GOT3 (cell line): ENCODE data around the gene GSG1L2.

Source experiments
- DNase-seq: peaks from one replicate; lab custom pipeline; 2025; ENCODE audit warnings: mixed read lengths; lab: John Stamatoyannopoulos, UW

GSG1L2 gene

GRCh38 chr17:9824797-9825338, 3.0 kb upstream of the GSG1L2 start:
- DNase-seq, result no peak

- DNase-seq, result no peak
Measured at GRCh38 chr17:9824094-9824493, 2.2 kb upstream of the GSG1L2 start.

- DNase-seq, result no peak
Measured at GRCh38 chr17:9820448-9820847, 1.4 kb downstream of the GSG1L2 start.

- no peak for DNase-seq
Measured at GRCh38 chr17:9818760-9819159, 3.1 kb downstream of the GSG1L2 start.

GRCh38 chr17:9817086-9817485, 4.8 kb downstream of the GSG1L2 start:
- no peak for DNase-seq

DNA sequence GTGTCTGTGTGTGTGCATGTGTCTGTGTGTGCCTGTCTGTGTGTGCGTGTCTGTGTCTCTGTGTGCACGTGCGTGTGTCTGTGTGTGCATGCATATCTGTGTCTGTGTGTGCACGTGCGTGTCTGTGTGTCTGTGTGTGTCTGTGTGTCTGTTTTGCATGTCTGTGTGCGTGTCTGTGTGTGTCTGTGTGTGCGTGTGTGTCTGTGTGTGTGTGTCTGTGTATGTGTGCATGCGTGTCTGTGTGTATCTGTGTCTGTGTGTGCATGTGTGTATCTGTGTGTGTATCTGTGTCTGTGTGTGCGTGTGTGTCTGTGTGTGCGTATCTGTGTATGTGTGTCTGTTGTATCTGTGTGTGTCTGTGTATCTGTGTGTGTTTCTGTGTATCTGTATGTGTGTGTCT, 5.4 kb downstream of the GSG1L2 start:
- no peak for DNase-seq

DNA sequence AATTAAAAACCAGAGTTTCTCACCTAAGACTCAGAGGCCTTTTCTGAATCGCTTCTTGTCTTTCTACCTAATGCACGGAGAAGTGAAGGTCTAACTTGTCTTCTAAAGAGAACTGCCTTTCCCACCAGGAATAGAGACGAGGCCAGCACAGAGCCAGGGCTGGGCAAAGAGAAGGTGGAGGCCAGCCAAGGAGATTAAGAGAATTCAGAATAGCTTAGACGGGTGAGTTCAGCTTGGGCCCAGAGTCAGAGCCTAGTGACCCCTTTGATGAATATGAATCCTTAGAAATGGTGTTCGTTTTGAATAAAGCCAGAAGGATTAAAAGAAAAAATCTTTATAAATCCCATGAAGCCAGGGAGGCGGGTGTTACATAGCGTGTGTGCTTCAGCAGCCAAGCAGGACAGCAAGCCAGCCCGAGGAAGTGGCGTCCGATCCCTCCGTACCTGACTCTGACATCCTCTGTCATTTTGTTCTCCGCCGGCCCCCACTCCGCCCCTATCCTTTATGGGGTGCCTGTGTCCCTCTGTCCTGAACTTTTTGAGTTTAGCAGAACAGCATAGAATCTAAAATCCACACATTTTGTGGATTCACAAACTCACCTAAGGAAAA, 7.4 kb downstream of the GSG1L2 start:
- no peak for DNase-seq

DNA sequence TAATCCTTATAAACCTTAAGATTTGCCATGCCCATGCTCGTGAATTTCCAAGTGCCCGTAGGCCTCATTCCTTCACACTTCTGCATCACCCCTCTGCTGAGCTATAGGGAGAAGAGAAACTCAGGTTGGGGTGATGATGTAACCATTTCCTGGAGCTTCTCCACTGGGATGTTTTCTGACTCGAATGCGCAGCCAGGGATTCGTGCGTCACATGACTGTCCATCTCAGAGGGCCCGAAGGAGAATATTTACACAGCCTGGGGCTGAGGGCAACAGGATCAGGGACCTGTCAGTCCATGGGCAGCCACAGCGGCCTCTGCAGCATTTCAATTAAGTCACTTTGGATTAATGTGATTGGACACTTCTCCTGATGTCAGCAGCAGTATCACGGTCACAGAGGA, 8.7 kb downstream of the GSG1L2 start:
- DNase-seq, result no peak

GRCh38 chr17:9811537-9811936, 10.3 kb downstream of the GSG1L2 start:
- DNase-seq, result no peak

GRCh38 chr17:9811086-9811485, 10.8 kb downstream of the GSG1L2 start:
- DNase-seq, result no peak

- DNase-seq, result no peak
Measured at GRCh38 chr17:9810100-9810949, 11.6 kb downstream of the GSG1L2 start.

DNA sequence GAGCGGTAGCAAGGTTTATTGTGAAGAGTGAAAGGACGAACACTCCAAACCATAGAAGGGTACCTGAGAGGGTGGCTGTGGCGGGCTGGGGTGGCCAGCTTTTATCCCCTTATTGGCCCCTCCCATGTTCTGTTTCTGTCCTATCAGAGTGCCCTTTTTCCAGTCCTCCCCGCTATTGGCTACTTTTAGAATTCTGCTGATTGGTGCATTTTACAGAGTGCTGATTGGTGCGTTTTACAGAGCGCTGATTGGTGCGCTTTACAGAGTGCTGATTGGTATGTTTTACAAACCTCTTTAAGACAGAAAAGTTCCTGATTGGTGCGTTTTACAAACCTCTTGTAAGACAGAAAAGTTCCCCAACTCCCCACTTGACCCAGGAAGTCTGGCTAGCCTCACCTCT, 12.5 kb downstream of the GSG1L2 start:
- DNase-seq, result no peak

DNA sequence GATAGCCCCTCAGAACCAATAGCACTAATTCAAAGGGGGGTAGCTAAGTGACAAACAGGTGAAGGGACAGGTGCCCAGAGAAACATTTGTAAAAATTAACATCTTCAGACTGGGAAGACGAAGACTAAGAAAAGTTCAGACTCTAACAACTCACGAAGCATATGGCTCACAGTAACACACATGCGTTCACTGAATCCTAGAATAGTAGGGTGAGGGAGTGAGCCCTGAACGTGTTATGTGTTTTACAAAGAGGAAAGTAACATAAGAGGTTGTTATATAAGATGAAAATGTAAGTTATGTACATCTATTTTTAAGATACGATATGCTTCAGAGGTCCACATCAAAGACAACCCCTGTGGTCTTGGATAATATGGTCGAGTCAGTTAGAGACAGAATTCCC, 15.2 kb downstream of the GSG1L2 start:
- DNase-seq, result no peak

DNA sequence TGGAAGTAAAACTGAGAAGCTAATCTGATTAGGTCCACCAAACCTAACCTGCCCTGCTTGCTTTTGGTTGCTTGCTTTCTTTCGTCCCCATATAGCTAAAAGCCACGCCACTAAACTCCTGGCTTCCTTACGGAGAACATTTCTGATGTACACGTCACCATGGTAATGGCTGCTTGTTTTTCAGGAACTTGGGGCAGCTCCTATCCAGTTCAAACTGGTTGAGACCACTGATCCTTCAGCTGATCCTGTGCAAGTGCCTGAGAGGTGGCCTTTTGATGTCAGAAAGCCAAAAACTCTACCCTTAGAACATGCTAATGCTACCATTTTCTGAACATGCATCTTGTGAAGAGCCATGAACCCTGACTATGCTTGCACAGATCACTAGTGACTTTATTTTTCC, 16.1 kb downstream of the GSG1L2 start:
- DNase-seq, result no peak

DNA sequence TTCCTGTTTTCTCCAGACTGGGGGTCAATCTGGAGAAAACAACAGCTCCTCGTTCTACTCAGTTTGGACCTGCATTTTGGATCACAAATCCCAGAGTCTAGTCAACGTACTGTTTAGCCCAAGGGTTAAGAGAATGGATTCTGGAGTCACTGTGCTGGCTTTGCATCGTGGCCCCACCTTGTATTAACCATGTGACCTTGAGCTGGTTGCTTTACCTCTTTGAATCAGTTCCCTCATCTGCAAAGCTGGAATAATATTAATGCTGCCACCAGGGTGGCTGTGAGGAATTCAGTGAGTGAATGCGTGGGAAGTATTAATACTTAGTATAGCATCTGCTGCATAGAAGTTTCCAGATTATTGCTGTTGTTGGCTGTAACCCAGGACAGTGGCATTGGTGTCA, 19.2 kb downstream of the GSG1L2 start:
- DNase-seq, result no peak

- no peak for DNase-seq
Measured at GRCh38 chr17:9802294-9802693, 19.6 kb downstream of the GSG1L2 start.

GRCh38 chr17:9801505-9801904, 20.4 kb downstream of the GSG1L2 start:
- no peak for DNase-seq

DNA sequence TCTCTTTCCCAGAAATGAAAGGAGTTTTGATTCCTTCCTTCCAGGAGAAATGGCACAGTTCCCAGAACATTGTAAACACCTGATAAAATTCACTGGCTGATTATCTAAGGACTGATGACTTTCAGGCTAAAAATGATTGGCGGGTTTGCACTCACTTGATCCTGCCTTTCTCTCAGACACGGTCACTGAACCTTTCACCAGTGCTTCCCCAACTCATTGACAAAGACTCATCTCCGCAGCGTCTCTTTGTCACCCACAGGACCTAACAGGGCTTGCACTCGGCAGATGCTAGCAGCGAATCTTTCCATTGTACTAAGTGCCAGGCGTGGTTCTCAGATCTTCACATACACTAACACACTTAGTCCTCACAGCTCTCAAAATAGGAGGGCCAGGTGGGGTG, 23.2 kb downstream of the GSG1L2 start:
- no peak for DNase-seq

DNA sequence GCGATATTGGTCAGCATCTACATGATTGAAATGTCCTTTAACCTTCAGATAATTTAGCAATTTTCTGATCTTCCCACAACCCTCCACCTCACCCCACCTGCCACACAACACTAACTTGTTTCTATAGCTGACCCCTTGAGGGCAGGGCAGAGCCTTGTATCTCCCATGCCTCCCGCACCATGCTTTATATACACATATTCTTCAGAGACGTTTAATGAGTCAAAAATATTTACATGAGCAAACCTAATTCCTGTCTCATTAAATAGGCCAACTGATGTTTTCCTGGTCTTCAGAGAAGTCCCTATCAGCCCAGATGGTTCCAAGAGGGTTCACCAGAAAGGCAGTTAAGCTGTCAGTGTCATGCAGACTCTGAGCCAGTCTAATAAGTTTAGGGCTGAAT, 23.9 kb downstream of the GSG1L2 start:
- DNase-seq, result no peak

- no peak for DNase-seq
Measured at GRCh38 chr17:9792181-9792840, 29.6 kb downstream of the GSG1L2 start.

- DNase-seq, result no peak
Measured at GRCh38 chr17:9790889-9791876, 30.7 kb downstream of the GSG1L2 start, which contains the start of gene DHRS7C. Gene DHRS7C (minus strand): TSS chr17:9791592. CDS start chr17:9791284, 308 bp downstream.

GRCh38 chr17:9790316-9790715, 31.6 kb downstream of the GSG1L2 start:
- DNase-seq, result no peak
